ENCODE measurements around the gene MGRN1.

MGRN1 gene

DNA sequence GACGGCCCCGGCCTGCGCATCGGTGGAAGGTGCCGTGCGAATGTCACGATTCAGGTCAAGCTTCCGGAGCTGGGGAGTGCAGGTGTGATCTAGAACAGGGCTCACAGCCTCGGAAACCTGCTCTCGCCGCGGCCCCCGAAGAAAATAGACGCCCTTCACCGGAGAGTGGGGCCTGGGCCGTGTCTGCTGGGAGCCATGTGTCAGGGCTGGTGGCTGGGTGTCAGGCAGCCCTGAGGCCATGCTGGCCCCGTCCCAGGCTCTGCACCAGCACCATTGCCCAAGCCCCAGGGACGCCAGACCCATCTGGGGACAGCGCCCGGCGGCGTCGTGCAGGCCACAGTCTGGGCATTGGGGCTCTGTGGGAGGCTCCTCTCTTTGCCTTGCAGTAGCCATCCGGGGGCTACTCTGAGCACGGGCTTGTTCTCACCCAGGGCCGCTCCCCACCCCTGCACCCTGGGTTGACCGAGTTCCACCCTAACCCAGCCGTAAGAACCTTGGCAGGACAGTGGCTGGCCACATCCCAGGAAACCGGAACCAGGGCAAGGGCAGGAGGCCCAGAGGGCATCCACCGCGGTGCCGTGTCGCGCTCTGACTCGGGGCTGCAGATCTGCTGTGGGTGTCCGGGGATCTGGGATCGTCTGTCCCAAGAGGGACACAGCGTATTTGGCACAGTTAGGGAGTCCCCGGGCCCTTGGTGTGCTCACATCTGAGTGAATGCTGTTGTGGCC is 63.5 kb downstream of the MGRN1 start:
- no peak for DNase-seq (ENCODE audit: low read depth)

DNA sequence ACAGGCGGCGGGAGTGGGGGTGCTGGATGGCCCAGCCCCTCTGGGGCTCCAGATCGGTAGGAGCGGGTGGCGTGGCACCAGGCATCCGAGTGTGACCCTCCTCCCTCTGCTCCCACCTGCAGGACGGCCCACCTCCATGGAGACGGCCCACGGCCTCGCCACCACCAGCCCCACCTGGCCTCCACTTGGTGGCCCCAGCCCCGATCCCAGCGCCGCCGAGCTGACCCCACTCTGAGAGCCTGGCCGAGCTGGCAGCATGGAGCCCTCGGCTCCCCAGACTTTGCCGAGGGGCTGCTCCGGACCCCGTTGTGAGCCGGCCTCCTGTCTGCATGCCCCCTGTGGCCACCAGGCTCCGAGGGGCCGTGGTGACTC is 64.0 kb downstream of the MGRN1 start:
- DNase-seq (ENCODE audit: low read depth) = no peak

DNA sequence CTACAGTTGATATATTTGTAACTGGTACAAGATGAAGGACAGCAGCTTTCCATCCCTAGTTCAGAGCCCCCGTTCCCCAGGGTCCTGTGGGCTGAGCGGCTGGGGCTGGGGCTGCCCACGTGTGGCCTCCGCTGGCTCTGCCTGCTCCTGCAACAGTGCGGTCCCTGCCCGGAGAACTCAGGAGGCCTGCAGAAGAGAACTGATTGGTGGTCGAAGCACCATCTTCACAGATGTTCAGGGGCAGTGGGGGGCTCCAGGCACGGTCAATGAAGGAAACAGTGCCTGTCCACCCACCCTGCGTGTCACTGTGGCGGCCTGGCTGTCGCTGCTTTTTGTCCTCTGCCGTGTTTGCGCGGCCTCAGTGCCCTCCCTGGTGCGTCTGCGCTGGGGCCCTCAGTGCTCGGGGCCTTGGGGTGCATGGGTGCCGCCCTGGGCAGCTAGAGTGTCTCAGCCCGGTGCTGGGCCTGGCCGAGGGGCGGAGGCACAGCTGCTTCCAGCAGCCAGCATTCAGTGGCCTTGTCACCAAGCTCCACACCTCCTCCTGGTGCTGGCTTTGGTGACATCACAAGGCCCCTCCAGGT is 64.6 kb downstream of the MGRN1 start:
- no peak for DNase-seq (ENCODE audit: low read depth)

DNA sequence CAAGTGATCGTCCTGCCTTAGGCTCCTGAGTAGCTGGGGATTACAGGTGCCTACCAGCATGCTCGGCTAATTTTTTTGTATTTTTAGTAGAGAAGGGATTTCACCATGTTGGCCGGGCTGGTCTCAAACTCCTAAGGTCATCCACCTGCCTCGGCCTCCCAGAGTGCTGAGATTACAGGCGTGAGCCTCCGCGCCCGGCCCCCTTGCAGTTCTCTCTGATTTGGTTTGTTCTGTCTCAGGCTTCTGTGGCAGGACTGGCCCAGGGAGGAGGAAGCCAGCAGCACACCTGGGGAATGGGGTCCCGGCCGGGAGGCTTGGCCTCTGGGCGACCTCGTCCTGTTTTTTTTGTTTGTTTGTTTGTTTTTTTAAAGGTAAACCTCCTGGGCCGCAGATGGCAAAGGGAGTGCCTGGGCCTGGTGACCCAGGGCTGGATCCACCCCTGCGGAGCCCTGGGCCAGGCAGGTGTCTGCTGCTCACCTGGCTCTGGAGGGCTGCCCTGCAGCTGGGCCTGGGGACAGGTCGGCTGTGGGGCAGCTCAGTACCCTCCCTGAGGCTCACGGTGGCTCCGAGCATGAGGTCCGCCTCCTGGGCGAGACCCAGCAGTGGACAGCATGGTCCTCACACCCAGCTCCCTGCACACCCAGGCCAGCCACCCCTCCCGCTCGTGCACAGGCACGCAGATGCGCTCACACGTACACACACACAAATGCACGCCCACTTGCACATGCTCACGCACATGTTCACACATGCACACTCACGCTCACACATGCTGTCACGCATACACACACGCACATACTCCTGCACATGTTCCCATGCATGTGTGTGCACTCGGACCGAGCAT is 65.5 kb downstream of the MGRN1 start:
- DNase-seq (ENCODE audit: low read depth) = no peak

DNA sequence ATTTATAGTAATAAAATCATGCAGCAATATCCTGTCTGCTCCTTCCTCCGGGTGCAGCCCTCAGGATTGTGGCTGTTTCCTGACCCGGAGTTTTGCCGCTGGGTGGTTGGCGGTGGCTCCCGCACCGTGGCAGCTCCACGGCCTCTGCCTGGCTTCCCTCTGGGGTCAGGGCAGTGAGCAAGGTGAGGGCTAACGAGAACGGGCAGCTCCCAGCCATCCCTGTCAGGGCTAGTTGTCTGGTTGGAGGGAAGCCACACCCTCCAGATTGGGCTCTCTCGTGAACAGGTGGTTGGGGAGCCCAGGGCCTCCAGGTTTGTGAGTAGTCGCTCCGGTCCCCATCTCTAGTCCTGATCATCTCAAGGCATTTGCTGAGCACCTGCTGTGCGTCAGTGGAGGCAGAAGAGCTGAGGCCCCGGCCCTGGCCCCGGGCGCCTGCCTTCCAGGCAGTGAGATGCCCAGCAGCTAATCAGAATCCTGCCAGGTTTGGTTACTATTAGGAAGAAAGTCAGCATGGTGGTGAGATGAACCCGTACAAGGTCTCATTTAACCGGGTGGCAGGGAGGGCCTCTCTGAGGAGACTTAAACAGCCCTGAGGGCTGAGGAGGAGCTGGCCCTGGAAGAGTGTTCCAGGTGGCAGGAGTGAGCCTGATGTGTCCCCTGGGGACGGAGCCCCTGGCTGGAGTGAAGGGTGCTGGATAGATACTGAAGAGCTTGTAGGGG is 66.5 kb downstream of the MGRN1 start:
- DNase-seq (ENCODE audit: low read depth) = no peak

DNA sequence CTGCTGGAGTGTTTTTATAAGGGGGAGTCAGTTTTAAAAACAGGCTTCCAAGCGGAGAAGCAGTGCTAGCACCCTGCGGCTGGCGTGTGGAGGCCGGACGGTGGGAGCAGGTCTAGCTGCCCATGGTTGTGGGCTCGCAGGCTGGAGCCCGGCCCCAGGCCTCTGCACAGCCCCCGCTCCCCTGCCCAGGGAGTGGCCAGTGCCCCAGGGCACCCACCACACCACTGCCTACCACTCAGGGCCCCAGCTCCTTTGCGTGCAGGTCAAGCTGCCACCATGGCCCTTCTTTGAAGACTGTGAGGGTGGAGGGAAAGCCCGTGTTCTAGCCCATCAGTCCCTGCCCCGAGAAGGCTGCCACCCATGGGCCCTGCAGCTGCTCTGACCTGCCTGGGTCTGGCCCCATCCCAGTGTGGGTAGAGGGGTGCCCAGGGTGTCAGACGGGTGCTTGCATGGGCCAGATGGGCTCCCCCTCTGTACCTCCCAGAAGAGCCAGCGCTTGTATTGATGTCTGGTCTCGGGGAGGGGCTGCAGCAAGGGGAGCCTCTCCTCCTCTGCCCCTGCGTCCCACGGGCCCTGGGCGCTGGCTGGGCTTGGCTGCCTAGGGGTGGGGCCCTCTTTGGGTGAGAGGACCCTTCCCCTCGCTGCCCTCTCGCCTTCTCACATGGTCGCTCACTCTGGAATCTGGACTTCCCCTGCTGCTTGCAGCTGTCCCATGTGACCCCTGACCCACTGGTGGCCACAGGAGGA is 67.2 kb downstream of the MGRN1 start:
- no peak for DNase-seq (ENCODE audit: low read depth)

DNA sequence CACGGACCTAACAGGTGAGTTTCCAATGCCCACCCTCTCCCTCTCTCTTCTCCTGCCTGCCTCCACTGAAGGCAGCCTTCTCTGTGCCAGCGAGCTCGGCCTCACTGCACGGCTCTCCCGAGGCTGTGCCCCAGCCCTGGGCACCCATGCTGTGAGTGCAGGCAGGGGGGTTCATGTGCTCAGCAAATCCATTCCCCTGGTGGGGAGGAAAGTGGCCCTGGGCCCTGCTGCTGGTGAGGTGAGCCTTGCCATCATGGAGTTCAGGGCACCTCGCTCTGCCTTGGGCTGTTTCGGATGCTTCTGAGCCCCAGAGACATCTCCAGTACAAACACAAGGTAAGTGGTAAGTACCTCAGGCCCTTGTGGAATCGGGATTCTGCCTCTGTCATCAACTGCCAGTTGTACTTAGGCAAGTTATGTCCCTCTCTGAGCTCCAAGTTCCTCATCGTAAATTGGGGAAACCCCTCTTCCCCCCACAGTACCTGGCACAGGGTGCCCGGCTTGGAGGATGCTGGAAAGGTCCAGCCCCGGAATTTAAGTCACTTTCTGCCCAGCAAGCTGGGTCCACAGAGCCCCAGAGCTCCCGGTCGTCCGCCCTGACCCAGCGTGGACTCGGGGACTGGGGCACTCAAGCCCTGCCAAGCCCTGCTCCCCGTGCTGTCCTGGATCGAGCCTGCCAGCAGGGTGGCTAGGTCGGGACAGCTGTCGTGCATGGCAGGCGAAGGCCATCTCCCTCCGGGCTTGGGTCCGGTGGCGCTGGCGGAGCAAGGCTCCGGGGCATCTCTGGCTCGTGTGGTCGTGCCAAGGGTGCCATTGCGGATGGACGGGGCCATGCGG is 68.1 kb downstream of the MGRN1 start:
- DNase-seq (ENCODE audit: low read depth) = no peak

DNA sequence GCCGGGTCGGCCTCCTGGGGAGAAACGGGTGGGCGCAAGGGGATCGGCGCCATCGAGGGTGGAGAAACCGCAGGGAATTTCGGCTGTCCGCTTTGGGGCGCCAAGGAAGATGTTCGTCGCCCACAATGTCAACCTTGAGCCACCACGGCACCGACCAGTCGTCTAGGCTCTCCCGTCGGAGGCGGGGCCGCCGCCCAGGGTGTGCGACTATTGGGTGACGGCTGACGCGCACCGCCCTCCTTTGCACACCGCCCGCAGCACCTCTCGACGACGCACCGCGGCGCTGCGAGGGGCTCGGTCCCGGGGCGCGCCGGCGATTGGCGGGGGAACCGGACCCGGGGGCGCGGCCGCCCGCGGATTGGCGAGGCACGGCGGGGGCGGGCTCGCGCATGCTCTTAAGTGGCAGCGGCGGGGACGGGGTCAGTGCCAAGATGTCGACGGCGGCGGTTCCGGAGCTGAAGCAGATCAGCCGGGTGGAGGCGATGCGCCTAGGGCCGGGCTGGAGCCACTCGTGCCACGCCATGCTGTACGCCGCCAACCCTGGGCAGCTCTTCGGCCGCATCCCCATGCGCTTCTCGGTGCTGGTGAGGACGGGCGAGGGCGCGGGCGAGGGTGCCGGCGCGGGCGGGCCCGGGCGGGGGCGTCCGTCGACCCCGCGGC is 68.8 kb downstream of the MGRN1 start, which contains the start of gene NUDT16L1:
NUDT16L1 (plus strand) TSS at position 267 of the 660 bp plus-strand sequence; CDS start at position 432, 165 bp downstream.
- peak; percentile 89 for DNase-seq (ENCODE audit: low read depth)

DNA sequence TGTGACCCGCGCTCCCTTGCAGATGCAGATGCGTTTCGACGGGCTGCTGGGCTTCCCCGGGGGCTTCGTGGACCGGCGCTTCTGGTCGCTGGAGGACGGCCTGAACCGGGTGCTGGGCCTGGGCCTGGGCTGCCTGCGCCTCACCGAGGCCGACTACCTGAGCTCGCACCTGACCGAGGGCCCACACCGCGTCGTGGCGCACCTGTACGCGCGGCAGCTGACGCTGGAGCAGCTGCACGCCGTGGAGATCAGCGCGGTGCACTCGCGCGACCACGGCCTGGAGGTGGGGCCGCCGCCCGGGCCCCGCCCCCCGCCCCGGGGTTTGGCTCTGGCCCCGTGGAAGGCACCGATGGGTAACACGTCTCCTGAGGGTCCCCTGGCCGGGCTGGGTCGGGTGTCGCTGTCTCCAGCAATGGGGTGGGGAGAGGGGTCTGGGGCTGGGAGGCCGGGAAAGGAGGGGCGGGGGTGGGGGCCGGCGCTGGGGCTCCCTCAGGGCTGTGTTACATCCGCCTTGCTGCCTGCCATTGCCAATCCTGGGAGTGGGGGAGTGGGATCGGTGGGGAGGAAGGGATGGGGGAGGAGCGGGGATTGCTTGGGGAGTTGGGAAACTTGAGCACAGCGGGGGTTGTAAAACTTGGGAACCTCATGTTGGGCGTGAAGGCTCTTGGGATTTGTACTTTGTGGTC is 69.5 kb downstream of the MGRN1 start:
- no peak for DNase-seq (ENCODE audit: low read depth)

DNA sequence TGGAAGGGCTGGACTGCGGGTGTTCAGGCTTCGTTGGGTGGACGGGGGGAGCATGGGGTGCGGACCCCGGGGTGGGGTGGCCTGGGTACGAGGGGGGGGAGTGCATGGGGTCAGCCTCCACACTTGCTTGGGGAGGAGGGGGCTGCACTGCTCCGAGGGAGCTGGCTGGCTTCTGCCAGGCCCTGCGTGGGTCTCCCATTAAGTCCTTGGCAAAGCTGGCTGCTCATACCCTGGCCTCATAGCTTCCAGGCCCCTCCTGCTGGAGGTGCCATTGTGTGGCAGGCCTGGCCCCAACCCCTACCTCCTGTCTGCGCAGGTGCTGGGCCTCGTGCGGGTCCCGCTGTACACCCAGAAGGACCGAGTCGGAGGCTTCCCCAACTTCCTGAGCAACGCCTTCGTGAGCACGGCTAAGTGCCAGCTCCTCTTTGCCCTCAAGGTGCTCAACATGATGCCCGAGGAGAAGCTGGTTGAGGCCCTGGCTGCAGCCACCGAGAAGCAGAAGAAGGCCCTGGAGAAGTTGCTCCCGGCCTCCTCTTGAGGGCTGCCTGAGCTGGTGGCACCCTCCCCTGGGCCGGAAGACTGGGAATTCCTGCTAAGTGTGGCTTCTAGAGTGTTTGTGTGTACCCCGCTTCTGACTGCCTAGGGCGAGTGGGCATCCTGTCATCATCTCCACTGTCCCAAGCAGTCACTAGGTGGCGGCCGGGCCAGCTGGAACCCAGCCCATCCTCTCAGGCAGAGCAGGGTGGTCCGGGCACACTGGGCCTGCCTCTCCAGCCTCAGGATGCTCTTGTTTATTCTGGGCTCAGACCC is 70.2 kb downstream of the MGRN1 start:
- no peak for DNase-seq (ENCODE audit: low read depth)

DNA sequence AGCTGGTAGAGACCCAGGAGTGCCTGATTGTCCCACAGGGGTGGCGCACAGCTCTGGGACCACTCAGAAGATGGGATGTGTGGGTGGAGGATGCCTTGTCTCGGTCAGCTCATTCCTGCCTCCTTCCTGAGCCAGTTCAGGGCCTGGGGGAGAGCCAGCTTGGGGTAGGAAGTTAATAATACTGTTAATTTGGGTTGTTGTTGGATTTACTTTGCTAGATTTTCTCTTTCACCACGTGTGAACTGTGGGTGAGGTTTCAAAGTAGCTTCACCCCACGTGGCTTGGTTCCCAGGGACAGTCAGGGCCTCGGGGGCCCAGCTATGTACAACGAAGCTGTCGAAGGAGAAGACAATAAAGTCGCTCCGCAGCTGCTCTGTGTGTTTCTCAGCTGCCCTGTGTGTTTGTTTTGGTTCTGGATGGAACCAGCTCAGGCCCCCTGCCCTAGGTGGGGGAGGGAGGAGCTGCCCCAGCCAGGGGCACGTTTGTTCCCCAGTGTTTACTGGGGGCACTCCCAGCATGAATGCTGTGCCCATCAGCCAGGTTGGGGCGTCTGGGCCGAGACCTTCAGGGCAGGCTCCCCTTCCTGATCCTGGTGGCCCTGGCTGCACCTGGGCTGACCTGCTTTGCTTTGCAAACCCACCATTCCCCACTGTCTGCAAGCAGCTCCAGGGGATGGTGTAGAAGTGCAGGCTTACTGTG is 71.0 kb downstream of the MGRN1 start:
- no peak for DNase-seq (ENCODE audit: low read depth)

DNA sequence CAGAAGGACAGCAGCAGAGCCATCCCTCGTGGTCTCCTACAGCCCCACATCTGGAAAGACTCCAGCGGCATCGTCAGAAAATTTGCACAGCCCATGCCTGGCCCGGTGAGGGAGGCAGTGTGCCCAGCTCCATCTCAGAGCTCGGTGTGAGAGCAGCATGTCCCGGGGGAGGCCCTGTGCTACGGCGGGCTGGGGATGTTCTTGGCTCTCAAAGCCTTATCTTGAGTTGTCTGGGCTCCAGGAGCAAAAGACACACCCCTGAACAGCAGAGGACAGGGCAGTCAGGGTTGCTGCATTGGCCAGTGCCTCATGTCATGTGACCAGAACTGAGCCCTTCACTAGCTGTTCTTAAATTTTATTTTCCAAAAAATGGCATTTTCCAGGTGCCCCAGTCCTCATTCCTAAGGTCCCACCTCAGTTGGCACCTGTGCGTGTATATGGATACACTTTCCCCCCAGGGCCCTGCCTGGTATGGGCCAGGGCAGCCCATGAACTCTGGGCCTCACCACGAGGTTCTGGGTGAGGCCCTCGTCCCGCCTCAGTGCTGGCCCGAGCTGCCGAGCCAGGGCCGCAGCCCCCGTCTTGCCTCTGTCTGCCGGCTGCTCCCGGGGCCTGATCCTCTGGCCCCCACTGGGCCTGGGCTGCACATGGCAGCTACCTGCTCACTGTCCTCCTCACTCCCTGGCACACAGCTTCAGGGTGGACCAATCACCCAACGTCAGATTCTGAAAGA is 71.7 kb downstream of the MGRN1 start:
- no peak for DNase-seq (ENCODE audit: low read depth)

DNA sequence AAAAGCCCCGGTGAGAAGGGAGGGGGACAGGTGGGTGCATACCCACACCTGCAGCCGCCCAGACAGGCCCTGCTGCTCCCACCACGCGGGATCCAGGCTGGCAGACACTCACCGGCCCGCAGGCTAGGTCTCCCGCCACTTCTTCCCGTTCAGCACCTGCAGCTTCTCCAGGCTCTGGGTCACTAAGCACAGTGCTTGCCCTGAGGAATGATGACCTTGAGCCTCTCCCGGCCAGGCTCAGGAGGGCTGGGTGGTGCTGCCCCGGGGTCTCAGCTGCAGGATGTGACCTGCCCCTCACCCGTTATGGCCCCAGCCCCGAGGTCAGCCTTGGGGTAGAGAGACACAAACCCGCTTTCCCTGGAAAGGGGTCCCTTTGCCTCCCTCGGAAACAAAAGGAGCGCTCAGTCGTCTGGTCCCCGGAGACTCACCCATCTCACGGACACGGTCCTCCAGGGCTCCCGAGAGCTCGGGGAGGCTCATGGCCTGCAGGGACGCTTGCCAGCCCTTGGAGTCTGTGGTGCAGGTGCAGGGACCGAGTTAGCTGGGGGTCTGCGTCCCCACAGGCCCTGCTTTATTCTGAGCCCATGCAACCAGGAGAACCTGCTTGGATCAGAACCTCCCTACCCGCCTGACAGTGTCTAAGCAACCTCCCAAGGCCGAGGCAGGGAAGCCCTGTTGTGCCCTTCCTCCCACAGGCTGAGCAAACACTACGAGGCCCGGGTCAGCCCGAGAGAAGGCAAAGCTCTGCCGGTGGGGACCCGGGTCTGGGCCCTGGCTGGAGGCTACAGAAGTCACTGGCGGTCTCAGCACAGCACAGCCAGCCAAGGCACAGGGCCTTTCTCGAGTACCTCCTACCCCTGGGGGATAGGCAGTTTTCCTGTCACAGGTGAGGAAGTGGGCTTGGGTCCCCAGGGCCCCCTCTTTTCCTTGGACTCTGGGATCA is 72.5 kb downstream of the MGRN1 start:
- DNase-seq (ENCODE audit: low read depth) = no peak

DNA sequence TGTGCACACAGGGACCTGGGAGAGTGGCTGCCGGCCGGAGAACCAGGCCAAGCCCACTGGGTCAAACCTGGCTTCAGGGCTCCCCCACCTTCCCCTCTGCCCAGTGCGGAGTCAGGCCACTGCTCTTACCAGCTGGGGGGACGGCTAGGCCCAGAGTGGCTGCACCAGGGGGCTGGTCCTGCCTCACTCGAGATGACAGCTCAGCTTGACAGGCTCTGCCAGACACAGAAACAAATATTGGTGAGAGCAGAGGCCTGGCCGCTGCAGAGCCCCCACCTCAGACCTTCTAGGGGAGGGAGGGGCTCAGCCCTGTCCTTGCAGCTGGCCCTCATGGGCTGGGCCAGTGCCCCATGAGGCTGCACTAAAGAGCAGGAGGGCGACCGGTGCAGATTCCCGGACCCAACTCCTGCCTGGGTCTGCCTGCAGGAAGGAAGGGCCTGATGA is 73.2 kb downstream of the MGRN1 start:
- DNase-seq (ENCODE audit: low read depth) = no peak

DNA sequence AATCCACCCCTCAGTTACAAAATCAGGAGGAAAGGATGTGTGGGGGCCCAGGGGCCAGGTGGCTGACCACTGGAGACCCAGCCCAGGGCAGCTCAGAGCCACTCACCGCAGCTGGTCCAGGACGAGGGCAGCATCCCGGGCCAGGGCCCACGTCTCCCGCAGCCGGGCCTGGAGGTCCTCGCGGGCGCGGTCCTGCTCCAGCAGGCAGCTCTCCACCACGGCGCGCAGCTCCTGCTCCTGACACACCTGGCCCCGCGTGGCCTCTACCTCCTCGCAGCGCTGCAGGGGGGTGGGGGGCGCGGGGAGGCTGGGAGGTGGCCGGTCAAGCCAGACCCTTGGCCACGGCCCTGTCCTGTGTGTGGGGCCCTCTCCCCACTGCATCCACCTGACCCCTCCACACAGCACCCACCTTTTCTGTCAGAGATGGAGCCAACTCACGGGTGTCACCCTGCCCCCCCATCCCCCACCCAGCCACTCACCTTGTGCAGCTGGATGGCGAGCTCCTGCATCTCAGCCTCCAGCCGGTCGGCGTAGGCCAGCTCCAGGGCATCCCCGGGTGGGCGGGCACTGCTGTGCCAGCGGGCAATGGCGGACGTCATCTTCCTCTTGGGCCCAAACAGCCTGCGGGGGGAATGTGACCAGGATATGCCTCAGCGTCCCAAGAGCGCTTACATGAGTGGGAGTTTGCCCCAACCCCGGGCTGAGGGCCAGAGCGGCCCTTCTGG is 73.9 kb downstream of the MGRN1 start:
- no peak for DNase-seq (ENCODE audit: low read depth)

All from GM04504 (cell line).